Calu3 (cell line): Measurements from ENCODE around the gene ATL2. TPM values are rescaled to one million over a fixed set of nuclear protein-coding genes. Genes with fewer than 3 reads are reported as not detected.

ENCODE experiments used
- BruUV-seq: library from RNA; stranded (reverse); fragments of 400-500 nt; replicated peaks from 2 replicates; lab custom pipeline; 2021; lab: Mats Ljungman, UMichigan
- CTCF ChIA-PET: fragments of 300-600 bp; sonication (Branson Sonifier 250); formaldehyde crosslinking; loops from one replicate; lab custom pipeline; 2022; ENCODE audit warnings: antibody characterized with exemption; lab: Charles Lee
- DNase-seq: peaks from one replicate; pipeline ENCODE4 v3.0.0; 2022
- H3K27ac Mint-ChIP-seq: one replicate; pipeline ENCODE4 v1.8.0; 2022; ENCODE audit warnings: mixed read lengths; ENCODE audit not compliant: unreplicated experiment
- H3K27me3 Mint-ChIP-seq: one replicate; pipeline ENCODE4 v1.8.0; 2022; ENCODE audit warnings: mixed read lengths; ENCODE audit not compliant: unreplicated experiment
- H3K36me3 Mint-ChIP-seq: one replicate; pipeline ENCODE4 v1.8.0; 2022; ENCODE audit warnings: mild to moderate bottlenecking, moderate library complexity, mixed read lengths; ENCODE audit not compliant: insufficient read depth, unreplicated experiment
- H3K4me1 Mint-ChIP-seq: one replicate; pipeline ENCODE4 v1.8.0; 2022; ENCODE audit warnings: mild to moderate bottlenecking, low read depth, mixed read lengths; ENCODE audit not compliant: unreplicated experiment
- H3K4me3 Mint-ChIP-seq: one replicate; pipeline ENCODE4 v1.8.0; 2022; ENCODE audit warnings: mild to moderate bottlenecking, low read depth, moderate library complexity, mixed read lengths; ENCODE audit not compliant: unreplicated experiment
- H3K9me3 Mint-ChIP-seq: one replicate; pipeline ENCODE4 v1.8.0; 2022; ENCODE audit warnings: low read depth, mixed read lengths; ENCODE audit not compliant: unreplicated experiment
- intact Hi-C: fragments of 100-400 bp; cut with micrococcal nuclease; formaldehyde crosslinking; loops from one replicate; pipeline ENCODE4 v1.10.0; 2022; ENCODE audit not compliant: unreplicated experiment
- total RNA-seq: library from RNA; stranded (reverse); gene quantifications from 2 replicates; pipeline ENCODE4 v1.2.3, GENCODE V29; 2022
- TF ChIP-seq, protein P1 (sequence below): fragments of 200-600 bp; IDR thresholded peaks from one replicate; pipeline ENCODE4 v1.8.0; 2022; ENCODE audit warnings: antibody characterized with exemption; ENCODE audit not compliant: unreplicated experiment

Gene ATL2
- total RNA-seq, 1 experiment from 2014 or later, result 118 TPM

GRCh38 chr2:38394903-38395341 is 17.8 kb upstream of the ATL2 start:
- CTCF ChIA-PET, result no interaction called here
- DNase-seq, result no peak
- H3K4me3 Mint-ChIP-seq, result no peak overlapping the region
- BruUV-seq, result no TSS peak
- H3K27ac Mint-ChIP-seq, result peak overlapping the region; percentile 89
- intact Hi-C loops, result no loop called here
- H3K27me3 Mint-ChIP-seq, result no peaks in the 10 kb centered on the region
- H3K9me3 Mint-ChIP-seq, result no peaks in the 10 kb centered on the region
- peaks cover 29% of the 10 kb centered on the region for H3K4me1 Mint-ChIP-seq
- H3K36me3 Mint-ChIP-seq, result no peaks in the 10 kb centered on the region
- TF ChIP-seq, protein P1, sequence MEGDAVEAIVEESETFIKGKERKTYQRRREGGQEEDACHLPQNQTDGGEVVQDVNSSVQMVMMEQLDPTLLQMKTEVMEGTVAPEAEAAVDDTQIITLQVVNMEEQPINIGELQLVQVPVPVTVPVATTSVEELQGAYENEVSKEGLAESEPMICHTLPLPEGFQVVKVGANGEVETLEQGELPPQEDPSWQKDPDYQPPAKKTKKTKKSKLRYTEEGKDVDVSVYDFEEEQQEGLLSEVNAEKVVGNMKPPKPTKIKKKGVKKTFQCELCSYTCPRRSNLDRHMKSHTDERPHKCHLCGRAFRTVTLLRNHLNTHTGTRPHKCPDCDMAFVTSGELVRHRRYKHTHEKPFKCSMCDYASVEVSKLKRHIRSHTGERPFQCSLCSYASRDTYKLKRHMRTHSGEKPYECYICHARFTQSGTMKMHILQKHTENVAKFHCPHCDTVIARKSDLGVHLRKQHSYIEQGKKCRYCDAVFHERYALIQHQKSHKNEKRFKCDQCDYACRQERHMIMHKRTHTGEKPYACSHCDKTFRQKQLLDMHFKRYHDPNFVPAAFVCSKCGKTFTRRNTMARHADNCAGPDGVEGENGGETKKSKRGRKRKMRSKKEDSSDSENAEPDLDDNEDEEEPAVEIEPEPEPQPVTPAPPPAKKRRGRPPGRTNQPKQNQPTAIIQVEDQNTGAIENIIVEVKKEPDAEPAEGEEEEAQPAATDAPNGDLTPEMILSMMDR, result no peak

GRCh38 chr2:38394041-38394440 is 17.0 kb upstream of the ATL2 start:
- intact Hi-C loops, result no loop called here
- no peaks in the 10 kb centered on the region for H3K9me3 Mint-ChIP-seq

DNA sequence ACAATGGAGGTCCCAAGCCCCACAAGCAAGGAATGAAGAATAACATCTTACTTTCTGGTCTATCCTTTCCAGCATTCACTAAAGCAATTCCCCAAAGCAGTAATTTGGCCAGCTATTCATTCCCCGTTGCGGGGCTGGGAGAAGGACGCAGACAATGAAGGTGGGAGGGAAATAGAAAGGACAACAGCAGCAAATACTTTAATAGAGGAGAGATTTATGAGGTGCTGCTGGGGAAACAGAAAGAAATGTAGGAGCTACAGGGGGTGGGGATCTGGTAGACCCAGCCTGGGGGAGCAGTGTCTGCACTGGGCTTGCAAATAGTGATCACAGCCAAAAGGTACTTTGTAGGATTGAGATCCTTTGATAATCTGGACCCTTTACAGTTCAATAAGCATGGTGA is 13.9 kb upstream of the ATL2 start:
- Mint-ChIP-seq H3K27me3 (no peaks in the 10 kb centered on the region), H3K9me3 (no peaks in the 10 kb centered on the region), H3K27ac (peak overlapping the region; percentile 2), H3K36me3 (no peaks in the 10 kb centered on the region), H3K4me1 (peaks cover 30% of the 10 kb centered on the region), H3K4me3 (no peak overlapping the region)
- TF ChIP-seq, protein P1, result no peak
- no TSS peak for BruUV-seq
- CTCF ChIA-PET, result interaction anchor here (1.6 kb wide), 1 partner anchor 49 kb away, joined by 3 read pairs; no protein-coding TSS in a partner anchor
- no peak for DNase-seq
- intact Hi-C loops, result no loop called here

More at GRCh38 chr2:38394041-38394440, 17.0 kb upstream of the ATL2 start:
- peaks cover 29% of the 10 kb centered on the region for H3K4me1 Mint-ChIP-seq
- TF ChIP-seq, protein P1, result no peak
- H3K36me3 Mint-ChIP-seq, result no peaks in the 10 kb centered on the region
- BruUV-seq, result no TSS peak
- CTCF ChIA-PET, result interaction anchor here (0.7 kb wide), 1 partner anchor 75 kb away, joined by 4 read pairs; no protein-coding TSS in a partner anchor
- H3K4me3 Mint-ChIP-seq, result no peak overlapping the region
- no peaks in the 10 kb centered on the region for H3K27me3 Mint-ChIP-seq
- DNase-seq, result no peak
- H3K27ac Mint-ChIP-seq, result no peak overlapping the region

GRCh38 chr2:38387887-38388286 is 10.8 kb upstream of the ATL2 start:
- no peak overlapping the region for H3K27ac Mint-ChIP-seq
- DNase-seq, result no peak
- H3K4me1 Mint-ChIP-seq, result peaks cover 21% of the 10 kb centered on the region
- TF ChIP-seq, protein P1, result no peak
- no peaks in the 10 kb centered on the region for H3K9me3 Mint-ChIP-seq
- intact Hi-C loops, result no loop called here
- BruUV-seq, result no TSS peak
- no peaks in the 10 kb centered on the region for H3K36me3 Mint-ChIP-seq
- CTCF ChIA-PET, result interaction anchor here (0.5 to 0.7 kb wide), 3 partner anchors 11 to 417 kb away, joined by 3 to 5 read pairs (median 3); no protein-coding TSS in a partner anchor
- no peak overlapping the region for H3K4me3 Mint-ChIP-seq
- H3K27me3 Mint-ChIP-seq, result no peaks in the 10 kb centered on the region
